WTC11 (cell line): Measurements from ENCODE around the gene CARD9. TPM values are rescaled to one million over a fixed set of nuclear protein-coding genes. Genes with fewer than 3 reads are reported as not detected.

Experiments used
- ATAC-seq: fragments of 200-7000 bp; cut with Tn5 transposase; 2 replicates; pipeline ENCODE4 v1.10.0; 2021; ENCODE audit warnings: mild to moderate bottlenecking, moderate library complexity
- CTCF ChIA-PET: fragments of 300-600 bp; sonication (Branson Sonifier 250); formaldehyde crosslinking; loops from one replicate; lab custom pipeline; 2021; ENCODE audit warnings: antibody characterized with exemption; lab: Charles Lee
- POLR2A ChIA-PET: fragments of 350-600 bp; sonication (Branson Sonifier 250); formaldehyde crosslinking; loops from one replicate; lab custom pipeline; 2021; ENCODE audit warnings: antibody characterized with exemption; lab: Charles Lee
- DNase-seq: peaks from one replicate; pipeline ENCODE4 v3.0.0; 2021; ENCODE audit warnings: low spot score
- H3K27ac Mint-ChIP-seq: 2 replicates; pipeline ENCODE4 v1.8.0; 2021; ENCODE audit warnings: mixed read lengths
- H3K27me3 Mint-ChIP-seq: 2 replicates; pipeline ENCODE4 v1.8.0; 2021; ENCODE audit warnings: low read depth, mild to moderate bottlenecking, moderate library complexity, mixed read lengths
- H3K36me3 Mint-ChIP-seq: 2 replicates; pipeline ENCODE4 v1.8.0; 2021; ENCODE audit warnings: mixed read lengths
- H3K4me1 Mint-ChIP-seq: 2 replicates; pipeline ENCODE4 v1.8.0; 2022; ENCODE audit warnings: mixed read lengths
- H3K4me3 Mint-ChIP-seq: 2 replicates; pipeline ENCODE4 v1.8.0; 2021; ENCODE audit warnings: mild to moderate bottlenecking, moderate library complexity, mixed read lengths
- H3K9me3 Mint-ChIP-seq: 2 replicates; pipeline ENCODE4 v1.8.0; 2021; ENCODE audit warnings: mixed read lengths
- ATF2 ChIP-seq: sonication (generic); formaldehyde crosslinking; IDR thresholded peaks from 2 replicates; pipeline ENCODE4 v1.8.1; 2022; ENCODE audit warnings: low read depth, missing genetic modification reagents, borderline replicate concordance
- ATF3 ChIP-seq: sonication (generic); formaldehyde crosslinking; conservative IDR thresholded peaks from 2 replicates; pipeline ENCODE4 v1.8.1; 2022; ENCODE audit warnings: mild to moderate bottlenecking, missing genetic modification reagents
- CBFB ChIP-seq: sonication (generic); formaldehyde crosslinking; IDR thresholded peaks from 2 replicates; pipeline ENCODE4 v1.8.1; 2022; ENCODE audit warnings: mild to moderate bottlenecking, low read depth, missing genetic modification reagents
- E2F1 ChIP-seq: sonication (generic); formaldehyde crosslinking; IDR thresholded peaks from 2 replicates; pipeline ENCODE4 v1.8.0; 2022; ENCODE audit warnings: mild to moderate bottlenecking, missing genetic modification reagents
- EMX1 ChIP-seq: fragments of 250-450 bp; sonication (Bioruptor Pico); IDR thresholded peaks from 2 replicates; pipeline ENCODE4 v1.8.0; 2021; ENCODE audit warnings: mild to moderate bottlenecking
- ESRRA ChIP-seq: sonication (generic); formaldehyde crosslinking; IDR thresholded peaks from 2 replicates; pipeline ENCODE4 v1.8.1; 2022; ENCODE audit warnings: mild to moderate bottlenecking, missing genetic modification reagents, borderline replicate concordance
- FOXJ3 ChIP-seq: sonication (generic); formaldehyde crosslinking; IDR thresholded peaks from 2 replicates; pipeline ENCODE4 v1.9.0; 2021; ENCODE audit warnings: missing genetic modification reagents, mild to moderate bottlenecking, borderline replicate concordance
- FOXK1 ChIP-seq: sonication (generic); formaldehyde crosslinking; IDR thresholded peaks from 2 replicates; pipeline ENCODE4 v1.8.0; 2022; ENCODE audit warnings: mild to moderate bottlenecking, moderate library complexity, missing genetic modification reagents
- GABPB1 ChIP-seq: sonication (generic); formaldehyde crosslinking; IDR thresholded peaks from 2 replicates; pipeline ENCODE4 v1.8.1; 2023; ENCODE audit warnings: mild to moderate bottlenecking, missing genetic modification reagents
- KAT7 ChIP-seq: sonication (generic); formaldehyde crosslinking; IDR thresholded peaks from 2 replicates; pipeline ENCODE4 v1.8.1; 2023; ENCODE audit warnings: missing genetic modification reagents, mild to moderate bottlenecking, borderline replicate concordance
- MXD4 ChIP-seq: fragments of 250-450 bp; sonication (Bioruptor Pico); IDR thresholded peaks from 2 replicates; pipeline ENCODE4 v1.8.0; 2021; ENCODE audit warnings: mild to moderate bottlenecking, moderate library complexity, borderline replicate concordance
- NFE2L1 ChIP-seq: sonication (generic); formaldehyde crosslinking; IDR thresholded peaks from 2 replicates; pipeline ENCODE4 v1.8.1; 2023; ENCODE audit warnings: missing genetic modification reagents
- NFYB ChIP-seq: sonication (generic); formaldehyde crosslinking; conservative IDR thresholded peaks from 2 replicates; pipeline ENCODE4 v1.8.0; 2022; ENCODE audit warnings: low read depth, missing genetic modification reagents
- TEAD1 ChIP-seq: sonication (generic); formaldehyde crosslinking; IDR thresholded peaks from 2 replicates; pipeline ENCODE4 v1.8.0; 2022; ENCODE audit warnings: mild to moderate bottlenecking, missing genetic modification reagents
- TEAD4 ChIP-seq: sonication (generic); formaldehyde crosslinking; IDR thresholded peaks from 2 replicates; pipeline ENCODE4 v1.8.0; 2022; ENCODE audit warnings: mild to moderate bottlenecking, missing genetic modification reagents
- ZMAT4 ChIP-seq: fragments of 250-450 bp; sonication (Bioruptor Pico); IDR thresholded peaks from 2 replicates; pipeline ENCODE4 v1.9.0; 2021; ENCODE audit warnings: mild to moderate bottlenecking
- ZNF317 ChIP-seq: sonication (generic); formaldehyde crosslinking; IDR thresholded peaks from 2 replicates; pipeline ENCODE4 v1.8.1; 2023; ENCODE audit warnings: low read depth, mild to moderate bottlenecking, moderate library complexity, missing genetic modification reagents, borderline replicate concordance
- ZNF396 ChIP-seq: fragments of 250-450 bp; sonication (Bioruptor Pico); IDR thresholded peaks from 2 replicates; pipeline ENCODE4 v1.8.0; 2021; ENCODE audit warnings: mild to moderate bottlenecking, moderate library complexity, borderline replicate concordance
- total RNA-seq: library from RNA; stranded (reverse); gene quantifications from 3 replicates; pipeline ENCODE4 v1.2.3, GENCODE V29; 2021
- TF ChIP-seq, protein P1 (sequence below): sonication (generic); formaldehyde crosslinking; IDR thresholded peaks from 2 replicates; pipeline ENCODE4 v1.8.0; 2022; ENCODE audit warnings: mild to moderate bottlenecking, missing genetic modification reagents
- TF ChIP-seq, protein P2 (sequence below): fragments of 250-450 bp; sonication (Bioruptor Pico); IDR thresholded peaks from 2 replicates; pipeline ENCODE4 v1.9.0; 2021; ENCODE audit warnings: mild to moderate bottlenecking
- TF ChIP-seq, protein P3 (sequence below): sonication (generic); formaldehyde crosslinking; IDR thresholded peaks from 2 replicates; pipeline ENCODE4 v1.8.1; 2023; ENCODE audit warnings: mild to moderate bottlenecking, missing genetic modification reagents, borderline replicate concordance
- TF ChIP-seq, protein P4 (sequence below): sonication (generic); formaldehyde crosslinking; IDR thresholded peaks from 2 replicates; pipeline ENCODE4 v1.8.1; 2023; ENCODE audit warnings: mild to moderate bottlenecking, missing genetic modification reagents, moderate library complexity

The CARD9 gene
- total RNA-seq, 1 experiment from 2014 or later = 0.96 TPM

DNA sequence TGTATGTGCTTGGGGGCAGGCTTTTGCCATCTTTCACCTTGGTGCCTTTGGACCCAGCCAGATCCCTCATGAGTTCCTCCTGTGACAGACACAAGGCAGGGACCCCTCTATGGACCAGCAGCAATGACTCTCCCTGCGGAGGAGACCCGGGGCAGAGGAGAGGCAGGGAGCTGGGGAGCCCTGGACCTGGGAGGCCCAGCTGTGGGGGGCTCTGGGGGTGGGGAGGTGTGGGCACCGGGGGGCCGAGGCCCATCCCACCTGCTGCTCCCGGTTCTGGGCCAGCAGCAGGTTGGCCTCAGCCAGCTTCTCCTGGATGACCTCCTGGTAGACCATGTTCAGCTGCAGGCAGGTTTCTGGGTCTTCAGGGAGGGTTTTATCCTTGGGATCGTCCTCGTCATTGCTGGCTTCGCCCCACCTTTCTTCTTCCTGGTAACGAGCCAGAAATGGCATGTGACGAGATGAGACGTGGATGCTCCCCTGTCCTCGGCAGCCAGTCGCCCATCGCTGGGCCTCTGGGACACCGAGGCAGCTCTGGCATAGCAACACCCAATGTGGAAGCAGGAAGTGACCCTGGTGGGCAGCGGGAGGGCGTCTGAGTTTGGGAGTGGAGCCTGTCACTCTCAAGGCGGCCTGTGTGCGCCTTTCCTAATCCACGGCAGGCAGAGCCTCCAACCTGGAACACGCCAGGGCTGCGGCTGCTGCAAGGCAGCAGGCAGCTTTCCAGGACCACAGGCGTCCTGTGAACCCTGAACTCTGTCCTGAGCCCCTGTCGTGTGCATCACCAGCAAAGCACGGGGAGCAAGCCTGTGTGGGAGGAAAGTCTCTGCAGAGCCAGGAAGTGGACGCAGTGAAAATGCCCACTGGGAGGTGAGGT, 22.1 kb upstream of the CARD9 start:
- Mint-ChIP-seq H3K27me3 (no peaks in the 10 kb centered on the region), H3K27ac (no peak overlapping the region), H3K4me3 (no peak overlapping the region), H3K4me1 (peaks cover 9% of the 10 kb centered on the region), H3K9me3 (no peaks in the 10 kb centered on the region), H3K36me3 (peaks cover 37% of the 10 kb centered on the region)
- DNase-seq = no peak
- ATAC-seq = no peak
- POLR2A ChIA-PET = no interaction called here
- CTCF ChIA-PET = interaction anchor here (2.0 kb wide), 1 partner anchor 56 kb away, joined by 5 read pairs; no protein-coding TSS in a partner anchor
- TF ChIP-seq NFYB (no peak), ATF3 (CRISPR knock-in tag) (no peak), KAT7 (CRISPR knock-in tag) (no peak), CBFB (CRISPR knock-in tag) (no peak), FOXK1 (no peak), E2F1 (CRISPR knock-in tag) (no peak), TEAD4 (CRISPR knock-in tag) (no peak), ZNF396 (CRISPR knock-in tag) (no peak), ZNF317 (CRISPR knock-in tag) (no peak), FOXJ3 (CRISPR knock-in tag) (no peak), TEAD1 (CRISPR knock-in tag) (no peak), NFE2L1 (no peak), ESRRA (no peak), ATF2 (no peak), EMX1 (CRISPR knock-in tag) (no peak)
- TF ChIP-seq, protein P1, sequence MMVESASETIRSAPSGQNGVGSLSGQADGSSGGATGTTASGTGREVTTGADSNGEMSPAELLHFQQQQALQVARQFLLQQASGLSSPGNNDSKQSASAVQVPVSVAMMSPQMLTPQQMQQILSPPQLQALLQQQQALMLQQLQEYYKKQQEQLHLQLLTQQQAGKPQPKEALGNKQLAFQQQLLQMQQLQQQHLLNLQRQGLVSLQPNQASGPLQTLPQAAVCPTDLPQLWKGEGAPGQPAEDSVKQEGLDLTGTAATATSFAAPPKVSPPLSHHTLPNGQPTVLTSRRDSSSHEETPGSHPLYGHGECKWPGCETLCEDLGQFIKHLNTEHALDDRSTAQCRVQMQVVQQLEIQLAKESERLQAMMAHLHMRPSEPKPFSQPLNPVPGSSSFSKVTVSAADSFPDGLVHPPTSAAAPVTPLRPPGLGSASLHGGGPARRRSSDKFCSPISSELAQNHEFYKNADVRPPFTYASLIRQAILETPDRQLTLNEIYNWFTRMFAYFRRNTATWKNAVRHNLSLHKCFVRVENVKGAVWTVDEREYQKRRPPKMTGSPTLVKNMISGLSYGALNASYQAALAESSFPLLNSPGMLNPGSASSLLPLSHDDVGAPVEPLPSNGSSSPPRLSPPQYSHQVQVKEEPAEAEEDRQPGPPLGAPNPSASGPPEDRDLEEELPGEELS (CRISPR knock-in tag) = no peak
- TF ChIP-seq, protein P2, sequence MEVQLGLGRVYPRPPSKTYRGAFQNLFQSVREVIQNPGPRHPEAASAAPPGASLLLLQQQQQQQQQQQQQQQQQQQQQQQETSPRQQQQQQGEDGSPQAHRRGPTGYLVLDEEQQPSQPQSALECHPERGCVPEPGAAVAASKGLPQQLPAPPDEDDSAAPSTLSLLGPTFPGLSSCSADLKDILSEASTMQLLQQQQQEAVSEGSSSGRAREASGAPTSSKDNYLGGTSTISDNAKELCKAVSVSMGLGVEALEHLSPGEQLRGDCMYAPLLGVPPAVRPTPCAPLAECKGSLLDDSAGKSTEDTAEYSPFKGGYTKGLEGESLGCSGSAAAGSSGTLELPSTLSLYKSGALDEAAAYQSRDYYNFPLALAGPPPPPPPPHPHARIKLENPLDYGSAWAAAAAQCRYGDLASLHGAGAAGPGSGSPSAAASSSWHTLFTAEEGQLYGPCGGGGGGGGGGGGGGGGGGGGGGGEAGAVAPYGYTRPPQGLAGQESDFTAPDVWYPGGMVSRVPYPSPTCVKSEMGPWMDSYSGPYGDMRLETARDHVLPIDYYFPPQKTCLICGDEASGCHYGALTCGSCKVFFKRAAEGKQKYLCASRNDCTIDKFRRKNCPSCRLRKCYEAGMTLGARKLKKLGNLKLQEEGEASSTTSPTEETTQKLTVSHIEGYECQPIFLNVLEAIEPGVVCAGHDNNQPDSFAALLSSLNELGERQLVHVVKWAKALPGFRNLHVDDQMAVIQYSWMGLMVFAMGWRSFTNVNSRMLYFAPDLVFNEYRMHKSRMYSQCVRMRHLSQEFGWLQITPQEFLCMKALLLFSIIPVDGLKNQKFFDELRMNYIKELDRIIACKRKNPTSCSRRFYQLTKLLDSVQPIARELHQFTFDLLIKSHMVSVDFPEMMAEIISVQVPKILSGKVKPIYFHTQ (CRISPR knock-in tag) = no peak

DNA sequence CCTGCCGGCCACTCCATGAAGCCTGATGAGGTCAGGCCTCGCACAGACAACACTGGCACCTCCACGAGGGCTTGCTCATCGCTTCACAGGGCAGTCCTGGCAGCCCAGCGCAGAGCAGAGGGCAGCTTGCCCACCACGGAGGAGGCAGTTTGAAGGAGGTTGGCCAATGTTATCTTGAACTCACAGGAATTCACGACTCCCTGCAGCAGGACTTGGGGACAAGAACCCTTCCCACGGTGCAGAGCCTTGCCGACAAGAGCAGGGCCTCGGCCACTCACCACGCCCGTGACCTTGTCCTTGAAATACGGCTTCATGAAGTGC, 21.5 kb upstream of the CARD9 start:
- CTCF ChIA-PET = interaction anchor here (1.3 kb wide), 1 partner anchor 32 kb away, joined by 3 read pairs; the partner anchor contains the start of gene DNLZ
- Mint-ChIP-seq H3K4me3 (no peak overlapping the region), H3K27me3 (no peaks in the 10 kb centered on the region)
- no peak for TF ChIP-seq GABPB1 (CRISPR knock-in tag)
- TF ChIP-seq, protein P3, sequence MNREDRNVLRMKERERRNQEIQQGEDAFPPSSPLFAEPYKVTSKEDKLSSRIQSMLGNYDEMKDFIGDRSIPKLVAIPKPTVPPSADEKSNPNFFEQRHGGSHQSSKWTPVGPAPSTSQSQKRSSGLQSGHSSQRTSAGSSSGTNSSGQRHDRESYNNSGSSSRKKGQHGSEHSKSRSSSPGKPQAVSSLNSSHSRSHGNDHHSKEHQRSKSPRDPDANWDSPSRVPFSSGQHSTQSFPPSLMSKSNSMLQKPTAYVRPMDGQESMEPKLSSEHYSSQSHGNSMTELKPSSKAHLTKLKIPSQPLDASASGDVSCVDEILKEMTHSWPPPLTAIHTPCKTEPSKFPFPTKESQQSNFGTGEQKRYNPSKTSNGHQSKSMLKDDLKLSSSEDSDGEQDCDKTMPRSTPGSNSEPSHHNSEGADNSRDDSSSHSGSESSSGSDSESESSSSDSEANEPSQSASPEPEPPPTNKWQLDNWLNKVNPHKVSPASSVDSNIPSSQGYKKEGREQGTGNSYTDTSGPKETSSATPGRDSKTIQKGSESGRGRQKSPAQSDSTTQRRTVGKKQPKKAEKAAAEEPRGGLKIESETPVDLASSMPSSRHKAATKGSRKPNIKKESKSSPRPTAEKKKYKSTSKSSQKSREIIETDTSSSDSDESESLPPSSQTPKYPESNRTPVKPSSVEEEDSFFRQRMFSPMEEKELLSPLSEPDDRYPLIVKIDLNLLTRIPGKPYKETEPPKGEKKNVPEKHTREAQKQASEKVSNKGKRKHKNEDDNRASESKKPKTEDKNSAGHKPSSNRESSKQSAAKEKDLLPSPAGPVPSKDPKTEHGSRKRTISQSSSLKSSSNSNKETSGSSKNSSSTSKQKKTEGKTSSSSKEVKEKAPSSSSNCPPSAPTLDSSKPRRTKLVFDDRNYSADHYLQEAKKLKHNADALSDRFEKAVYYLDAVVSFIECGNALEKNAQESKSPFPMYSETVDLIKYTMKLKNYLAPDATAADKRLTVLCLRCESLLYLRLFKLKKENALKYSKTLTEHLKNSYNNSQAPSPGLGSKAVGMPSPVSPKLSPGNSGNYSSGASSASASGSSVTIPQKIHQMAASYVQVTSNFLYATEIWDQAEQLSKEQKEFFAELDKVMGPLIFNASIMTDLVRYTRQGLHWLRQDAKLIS = no peak
- no peak for TF ChIP-seq ZNF396 (CRISPR knock-in tag)
- TF ChIP-seq TEAD1 (CRISPR knock-in tag) = no peak
- TF ChIP-seq MXD4 (CRISPR knock-in tag) = no peak
- TF ChIP-seq ZMAT4 = no peak
- TF ChIP-seq, protein P4, sequence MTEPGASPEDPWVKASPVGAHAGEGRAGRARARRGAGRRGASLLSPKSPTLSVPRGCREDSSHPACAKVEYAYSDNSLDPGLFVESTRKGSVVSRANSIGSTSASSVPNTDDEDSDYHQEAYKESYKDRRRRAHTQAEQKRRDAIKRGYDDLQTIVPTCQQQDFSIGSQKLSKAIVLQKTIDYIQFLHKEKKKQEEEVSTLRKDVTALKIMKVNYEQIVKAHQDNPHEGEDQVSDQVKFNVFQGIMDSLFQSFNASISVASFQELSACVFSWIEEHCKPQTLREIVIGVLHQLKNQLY (CRISPR knock-in tag) = no peak
- TF ChIP-seq EMX1 (CRISPR knock-in tag) = no peak

More for the DNA sequence above, 21.5 kb upstream of the CARD9 start:
- Mint-ChIP-seq H3K4me1 (peaks cover 9% of the 10 kb centered on the region), H3K36me3 (peaks cover 38% of the 10 kb centered on the region), H3K9me3 (no peaks in the 10 kb centered on the region), H3K27ac (no peak overlapping the region)
- no peak for ATAC-seq
- POLR2A ChIA-PET = no interaction called here
- DNase-seq = no peak
